Measurements from ENCODE around the gene AOPEP. TPM values are rescaled to one million over a fixed set of nuclear protein-coding genes. Genes with fewer than 3 reads are reported as not detected.

AOPEP gene
- total and polyA plus RNA-seq, 2 of the 13 experiments (the other 11 are each of a cell fraction or from before 2014, with no cell fraction given): 22.2 to 41.6 TPM

- TF ChIP-seq, protein P1, sequence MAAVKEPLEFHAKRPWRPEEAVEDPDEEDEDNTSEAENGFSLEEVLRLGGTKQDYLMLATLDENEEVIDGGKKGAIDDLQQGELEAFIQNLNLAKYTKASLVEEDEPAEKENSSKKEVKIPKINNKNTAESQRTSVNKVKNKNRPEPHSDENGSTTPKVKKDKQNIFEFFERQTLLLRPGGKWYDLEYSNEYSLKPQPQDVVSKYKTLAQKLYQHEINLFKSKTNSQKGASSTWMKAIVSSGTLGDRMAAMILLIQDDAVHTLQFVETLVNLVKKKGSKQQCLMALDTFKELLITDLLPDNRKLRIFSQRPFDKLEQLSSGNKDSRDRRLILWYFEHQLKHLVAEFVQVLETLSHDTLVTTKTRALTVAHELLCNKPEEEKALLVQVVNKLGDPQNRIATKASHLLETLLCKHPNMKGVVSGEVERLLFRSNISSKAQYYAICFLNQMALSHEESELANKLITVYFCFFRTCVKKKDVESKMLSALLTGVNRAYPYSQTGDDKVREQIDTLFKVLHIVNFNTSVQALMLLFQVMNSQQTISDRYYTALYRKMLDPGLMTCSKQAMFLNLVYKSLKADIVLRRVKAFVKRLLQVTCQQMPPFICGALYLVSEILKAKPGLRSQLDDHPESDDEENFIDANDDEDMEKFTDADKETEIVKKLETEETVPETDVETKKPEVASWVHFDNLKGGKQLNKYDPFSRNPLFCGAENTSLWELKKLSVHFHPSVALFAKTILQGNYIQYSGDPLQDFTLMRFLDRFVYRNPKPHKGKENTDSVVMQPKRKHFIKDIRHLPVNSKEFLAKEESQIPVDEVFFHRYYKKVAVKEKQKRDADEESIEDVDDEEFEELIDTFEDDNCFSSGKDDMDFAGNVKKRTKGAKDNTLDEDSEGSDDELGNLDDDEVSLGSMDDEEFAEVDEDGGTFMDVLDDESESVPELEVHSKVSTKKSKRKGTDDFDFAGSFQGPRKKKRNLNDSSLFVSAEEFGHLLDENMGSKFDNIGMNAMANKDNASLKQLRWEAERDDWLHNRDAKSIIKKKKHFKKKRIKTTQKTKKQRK (IDR thresholded peaks at IDR 0.05; ENCODE audit: low read length): no peak
- TF ChIP-seq DPF2 (CRISPR knock-in tag; IDR thresholded peaks at IDR 0.05; ENCODE audit: borderline replicate concordance, low read depth) (no peak), KLF16 (CRISPR knock-in tag; IDR thresholded peaks at IDR 0.05) (no peak), PHF5A (CRISPR knock-in tag; IDR thresholded peaks at IDR 0.05; ENCODE audit: low read depth, unreplicated experiment) (no peak), ATAD3A (CRISPR knock-in tag; IDR thresholded peaks at IDR 0.05) (no peak), RARA (CRISPR knock-in tag; IDR thresholded peaks at IDR 0.05) (peak; percentile 35; the same call in 1 of the 2 replicates), JDP2 (CRISPR knock-in tag; IDR thresholded peaks at IDR 0.05; ENCODE audit: borderline replicate concordance) (no peak), GTF2F1 (IDR thresholded peaks at IDR 0.05; ENCODE audit: low read length) (no peak), PAWR (CRISPR knock-in tag; IDR thresholded peaks at IDR 0.05; ENCODE audit: borderline replicate concordance) (no peak), GLI4 (CRISPR knock-in tag; IDR thresholded peaks at IDR 0.05; ENCODE audit: borderline replicate concordance) (no peak), IRF9 (CRISPR knock-in tag; IDR thresholded peaks at IDR 0.05; ENCODE audit: borderline replicate concordance) (no peak), KAT2B (IDR thresholded peaks at IDR 0.05; ENCODE audit: borderline replicate concordance, low read depth, low read length) (no peak), MAX (IDR thresholded peaks at IDR 0.05) (no peak), TBP (CRISPR knock-in tag; IDR thresholded peaks at IDR 0.05) (no peak), ZNF44 (CRISPR knock-in tag; IDR thresholded peaks at IDR 0.05) (no peak), SKIL (CRISPR knock-in tag; IDR thresholded peaks at IDR 0.05; ENCODE audit: borderline replicate concordance) (no peak), ZNF160 (CRISPR knock-in tag; IDR thresholded peaks at IDR 0.05) (no peak), MXI1 (IDR thresholded peaks at IDR 0.05; ENCODE audit: borderline replicate concordance, low read depth, low read length) (no peak), TP53 (CRISPR knock-in tag; conservative IDR thresholded peaks at IDR 0.05) (no peak), HNRNPH1 (optimal IDR thresholded peaks at IDR 0.05; ENCODE audit: low read depth, low read length) (no peak)
- TF ChIP-seq, protein P2, sequence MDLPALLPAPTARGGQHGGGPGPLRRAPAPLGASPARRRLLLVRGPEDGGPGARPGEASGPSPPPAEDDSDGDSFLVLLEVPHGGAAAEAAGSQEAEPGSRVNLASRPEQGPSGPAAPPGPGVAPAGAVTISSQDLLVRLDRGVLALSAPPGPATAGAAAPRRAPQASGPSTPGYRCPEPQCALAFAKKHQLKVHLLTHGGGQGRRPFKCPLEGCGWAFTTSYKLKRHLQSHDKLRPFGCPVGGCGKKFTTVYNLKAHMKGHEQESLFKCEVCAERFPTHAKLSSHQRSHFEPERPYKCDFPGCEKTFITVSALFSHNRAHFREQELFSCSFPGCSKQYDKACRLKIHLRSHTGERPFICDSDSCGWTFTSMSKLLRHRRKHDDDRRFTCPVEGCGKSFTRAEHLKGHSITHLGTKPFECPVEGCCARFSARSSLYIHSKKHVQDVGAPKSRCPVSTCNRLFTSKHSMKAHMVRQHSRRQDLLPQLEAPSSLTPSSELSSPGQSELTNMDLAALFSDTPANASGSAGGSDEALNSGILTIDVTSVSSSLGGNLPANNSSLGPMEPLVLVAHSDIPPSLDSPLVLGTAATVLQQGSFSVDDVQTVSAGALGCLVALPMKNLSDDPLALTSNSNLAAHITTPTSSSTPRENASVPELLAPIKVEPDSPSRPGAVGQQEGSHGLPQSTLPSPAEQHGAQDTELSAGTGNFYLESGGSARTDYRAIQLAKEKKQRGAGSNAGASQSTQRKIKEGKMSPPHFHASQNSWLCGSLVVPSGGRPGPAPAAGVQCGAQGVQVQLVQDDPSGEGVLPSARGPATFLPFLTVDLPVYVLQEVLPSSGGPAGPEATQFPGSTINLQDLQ (CRISPR knock-in tag; IDR thresholded peaks at IDR 0.05): no peak
Observed at GRCh38 chr9:94918038-94918753, 191.7 kb downstream of the AOPEP start (continued).
